ENCODE measurements around the gene POLR1E.

Gene POLR1E

DNA sequence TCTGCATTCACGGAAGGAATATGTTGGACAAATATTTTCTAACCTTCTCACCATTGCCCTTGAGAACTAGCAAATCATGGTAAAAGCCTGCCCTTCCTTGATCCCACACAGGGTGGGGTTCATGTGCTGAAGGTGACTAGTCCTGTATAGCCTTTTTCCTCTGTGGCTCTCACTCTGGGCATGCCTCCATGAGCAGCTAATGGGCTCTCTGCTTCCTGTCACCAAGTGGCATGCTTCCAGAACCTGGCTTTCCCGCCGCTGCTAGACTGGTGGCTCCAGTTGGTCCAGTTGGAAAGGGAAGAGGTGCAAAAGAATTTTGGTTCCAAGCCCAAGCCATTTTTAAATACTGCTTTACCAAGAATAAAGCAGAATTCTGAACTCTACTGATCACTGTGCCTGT, 54.9 kb downstream of the POLR1E start:
- DNase-seq: no peak

DNA sequence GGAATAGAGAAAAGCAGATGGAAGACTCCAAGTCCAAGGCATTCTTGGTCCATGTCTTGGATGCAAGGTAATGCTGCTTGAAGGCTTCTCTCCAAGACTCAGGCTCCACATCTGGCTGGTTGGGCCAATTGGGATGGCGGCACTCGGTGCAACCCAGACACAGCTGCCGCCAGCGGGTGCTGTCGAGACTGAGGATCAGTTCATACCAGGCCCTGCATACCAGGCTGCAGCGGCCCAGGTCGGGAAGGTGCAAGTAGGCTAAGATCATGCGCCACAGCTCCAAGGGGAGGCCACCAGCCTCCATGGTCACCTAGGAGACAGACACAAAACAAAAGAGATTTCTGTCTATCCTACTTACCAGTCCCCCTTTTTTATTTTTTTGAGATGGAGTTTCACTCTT, 55.7 kb downstream of the POLR1E start:
- DNase-seq: no peak

DNA sequence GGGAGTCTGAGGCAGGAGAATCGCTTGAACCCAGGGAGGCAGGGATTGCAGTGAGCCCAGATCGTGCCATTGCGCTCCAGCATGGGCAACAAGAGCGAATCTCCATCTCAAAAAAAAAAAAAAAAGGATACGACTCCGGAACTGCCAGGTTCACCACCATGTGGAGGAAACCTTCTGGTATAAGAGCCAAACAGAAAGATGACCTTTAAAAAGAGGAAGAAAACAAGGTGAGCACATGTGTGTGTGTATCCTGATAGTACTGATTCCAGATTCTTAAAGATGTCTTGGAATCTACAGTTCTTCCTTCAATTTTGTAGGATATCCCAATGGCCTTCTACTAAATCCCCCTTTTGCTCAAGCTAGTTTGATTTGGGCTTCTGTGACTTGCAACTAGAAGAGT, 56.7 kb downstream of the POLR1E start:
- no peak for DNase-seq

DNA sequence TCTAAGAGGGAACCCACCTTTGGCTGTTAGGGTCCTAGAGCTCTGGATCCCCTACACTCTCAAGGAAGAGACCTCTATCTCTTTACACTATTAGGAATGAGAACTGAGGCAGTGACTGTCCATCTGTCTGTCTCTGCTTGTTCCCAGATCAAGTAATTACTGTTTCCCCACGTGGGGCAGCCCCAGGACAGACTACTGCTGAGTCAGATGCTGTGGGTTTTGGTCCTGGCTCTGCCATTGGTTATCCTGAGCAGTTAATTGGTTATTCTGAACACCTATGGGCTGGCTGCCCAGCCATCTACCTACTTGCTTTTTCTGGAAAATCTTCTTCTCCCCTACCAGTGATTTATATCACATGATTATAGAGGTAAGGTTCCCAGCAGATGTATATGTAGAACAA, 57.1 kb downstream of the POLR1E start:
- no peak for DNase-seq

DNA sequence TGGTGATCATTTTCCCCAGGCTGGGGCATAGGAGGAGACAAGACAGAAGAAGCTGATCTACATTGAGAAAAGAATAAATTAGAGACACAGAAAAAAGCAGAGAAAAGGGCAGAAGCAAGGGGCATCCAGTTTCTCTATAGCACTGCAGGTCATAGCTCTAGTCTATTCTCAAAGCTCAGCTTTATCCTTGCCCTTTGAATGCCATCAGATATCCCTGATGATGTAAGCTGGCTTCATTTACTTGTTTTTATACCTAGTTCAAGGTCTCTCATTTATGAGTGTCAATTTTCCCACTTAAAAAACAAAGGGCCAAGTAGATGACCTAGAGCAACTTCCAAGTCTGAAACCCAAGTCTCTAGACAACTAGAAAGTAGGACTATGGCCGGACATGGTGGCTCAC, 57.7 kb downstream of the POLR1E start:
- no peak for DNase-seq

DNA sequence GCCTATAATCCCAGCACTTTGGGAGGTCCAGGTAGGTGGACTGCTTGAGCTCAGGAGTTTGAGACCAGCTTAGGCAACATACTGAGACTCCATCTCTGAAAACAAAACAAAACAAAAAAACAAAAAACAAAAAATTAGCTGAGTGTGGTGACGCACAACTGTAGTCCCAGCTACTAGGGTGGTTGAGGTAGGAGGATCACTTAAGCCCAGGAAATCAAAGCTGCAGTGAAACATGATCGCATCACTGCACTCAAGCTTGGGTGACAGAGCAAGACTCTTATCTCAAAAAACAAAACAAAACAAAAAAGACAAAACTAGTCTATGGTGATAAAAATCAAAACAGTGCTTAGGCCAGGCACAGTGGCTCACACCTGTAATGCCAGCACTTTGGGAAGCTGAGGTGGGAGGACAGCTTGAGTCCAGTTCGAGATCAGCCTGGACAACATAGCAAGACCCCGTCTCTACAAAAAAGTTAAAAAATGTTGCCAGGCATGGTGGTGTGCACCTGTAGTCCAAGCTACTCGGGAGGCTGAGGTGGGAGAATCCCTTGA, 61.7 kb downstream of the POLR1E start:
- DNase-seq: no peak

DNA sequence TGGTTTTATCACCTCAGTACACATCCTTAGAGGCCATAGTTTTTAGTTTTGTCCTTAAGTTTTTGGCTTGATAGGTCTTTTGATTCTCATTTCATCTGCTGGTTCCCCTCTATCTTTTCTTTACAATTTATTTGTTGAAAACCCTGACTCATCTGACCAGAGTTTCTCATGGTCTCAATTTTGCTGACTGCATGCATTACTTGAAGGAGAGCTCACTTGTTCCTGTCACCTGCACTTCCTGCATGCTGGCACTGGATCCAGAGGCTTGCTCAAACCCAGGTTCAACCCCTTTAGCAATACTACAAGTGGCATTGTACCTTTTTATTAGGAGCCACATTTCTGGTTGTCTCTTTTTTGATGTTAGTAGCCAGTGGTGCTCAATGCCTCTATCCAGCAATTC, 63.8 kb downstream of the POLR1E start:
- DNase-seq: no peak

DNA sequence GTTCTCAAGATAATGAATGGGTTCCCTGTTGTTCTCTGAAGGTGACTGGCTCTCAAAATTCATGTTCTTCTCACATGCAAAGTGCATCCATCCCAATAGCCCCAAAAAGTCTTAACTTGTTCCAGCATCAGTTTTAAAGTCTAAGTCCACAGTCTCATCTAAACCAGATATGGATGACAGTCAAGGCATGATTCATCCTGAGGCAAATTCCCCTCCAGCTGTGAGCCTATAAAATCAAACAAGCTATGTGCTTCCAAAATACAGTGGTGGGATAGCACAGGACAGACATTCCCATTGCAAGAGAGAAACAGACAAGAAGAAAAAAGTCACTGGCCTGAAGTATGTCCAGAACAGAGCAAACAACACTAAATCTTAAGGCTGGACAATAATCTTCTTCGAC, 65.0 kb downstream of the POLR1E start:
- no peak for DNase-seq

DNA sequence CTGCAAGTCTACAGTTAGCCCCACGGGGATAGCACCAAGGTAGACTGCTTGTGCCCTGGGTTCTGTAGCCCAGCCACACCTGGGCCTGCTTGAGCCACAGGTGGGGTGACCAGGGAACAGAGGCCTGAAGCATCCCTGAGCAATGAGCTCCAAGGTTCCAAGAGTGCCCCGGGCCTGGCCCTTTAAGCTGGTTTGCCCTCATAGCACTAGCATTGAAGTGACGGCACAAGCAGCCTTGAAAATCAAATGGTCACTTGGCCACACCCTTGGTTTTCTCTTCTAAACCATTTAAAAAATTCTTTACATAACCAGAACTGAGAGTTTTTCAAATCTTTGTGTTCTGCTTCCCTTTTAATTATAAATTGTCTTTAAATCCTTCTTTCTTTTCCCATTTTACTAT, 65.7 kb downstream of the POLR1E start:
- no peak for DNase-seq

DNA sequence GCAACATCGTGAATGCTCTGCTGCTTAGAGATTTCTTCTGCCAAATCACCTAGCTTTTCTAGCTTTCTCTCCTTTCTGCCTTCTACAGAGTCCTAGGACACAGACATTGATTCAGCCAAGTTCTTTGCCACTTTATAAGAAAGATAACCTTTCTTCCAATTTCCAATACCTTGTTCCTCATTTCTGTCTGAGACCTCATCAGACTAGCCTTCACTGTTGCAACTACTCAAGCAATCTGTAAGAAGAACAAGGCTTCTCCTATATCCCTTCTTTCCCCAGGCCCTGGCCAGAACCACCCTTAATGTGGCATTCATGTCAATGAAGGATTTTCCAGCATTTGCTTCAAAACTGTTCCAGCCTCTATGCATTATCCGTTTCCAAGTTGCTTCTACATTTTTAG, 66.1 kb downstream of the POLR1E start:
- no peak for DNase-seq
